A549 (cell line): ENCODE measurements around the gene PRKN. TPM values are rescaled to one million over a fixed set of nuclear protein-coding genes. Genes with fewer than 3 reads are reported as not detected.

Experiments used
- ATAC-seq, 2 experiments: fragments of 200-7000 bp in 1 of 2; fragments of >200 bp in 1 of 2; cut with Nextera tagmentation in 1 of 2; cut with Tn5 transposase in 1 of 2; 3 replicates each; pipeline versions ENCODE4 v1.8.0 to v1.9.1; 2018 to 2020; ENCODE audit warnings: mild to moderate bottlenecking in 1 of 2, moderate library complexity in 1 of 2
- CTCF ChIA-PET: fragments of 300-600 bp; sonication (Branson Sonifier 250); formaldehyde crosslinking; extraction: SDS; loops from one replicate; lab custom pipeline; 2021; ENCODE audit warnings: antibody characterized with exemption, inconsistent platforms; lab: Yijun Ruan, JAX
- POLR2A ChIA-PET: fragments of 350-600 bp; formaldehyde crosslinking; extraction: SDS; loops from one replicate; lab custom pipeline; 2021; ENCODE audit warnings: antibody characterized with exemption, inconsistent platforms; lab: Yijun Ruan, JAX
- DNase-seq, 2 experiments: peaks; one replicate each; pipeline versions ENCODE4 v3.0.0 to v3.0.0-alpha.2; 2011 to 2016; ENCODE audit warnings: low read depth in 1 of 2, low spot score in 1 of 2
- FAIRE-seq: peaks from 2 replicates; lab custom pipeline; 2011; peaks lifted over from hg19 to GRCh38; lab: Jason Lieb, UNC
- H3K27ac ChIP-seq, 2 experiments: fragments of >200 bp; sonication (Bioruptor Twin); formaldehyde crosslinking; 3 replicates each; pipeline ENCODE4 v1.5.1; 2016 to 2017
- H3K4me1 ChIP-seq: fragments of >200 bp; sonication (Bioruptor Twin); formaldehyde crosslinking; 3 replicates; pipeline ENCODE4 v1.6.1; 2016
- H3K4me2 ChIP-seq: fragments of >200 bp; sonication (Bioruptor Twin); formaldehyde crosslinking; 3 replicates; pipeline ENCODE4 v1.6.1; 2016
- H3K4me3 ChIP-seq: fragments of >200 bp; sonication (Bioruptor Twin); formaldehyde crosslinking; 3 replicates; pipeline ENCODE4 v1.5.1; 2016
- H3K9me3 ChIP-seq: fragments of >200 bp; sonication (Bioruptor Twin); formaldehyde crosslinking; 3 replicates; pipeline ENCODE4 v1.6.1; 2016
- ATOH8 ChIP-seq: fragments of 250-450 bp; sonication (Bioruptor Pico); IDR thresholded peaks from 2 replicates; pipeline ENCODE4 v1.5.0; 2020; ENCODE audit warnings: low read depth, mild to moderate bottlenecking, moderate library complexity
- CBX8 ChIP-seq: fragments of 200-600 bp; sonication (generic); IDR thresholded peaks from 2 replicates; pipeline ENCODE4 v1.6.1; 2016
- CEBPB ChIP-seq, 2 experiments: fragments of >200 bp in 1 of 2; sonication (Bioruptor Twin) in 1 of 2; formaldehyde crosslinking in 1 of 2; IDR thresholded peaks; 2 replicates each; pipeline ENCODE4 v1.6.1; 2012 to 2016
- EHF ChIP-seq: fragments of 250-450 bp; sonication (Bioruptor Pico); IDR thresholded peaks from 2 replicates; pipeline ENCODE4 v1.5.0; 2020; ENCODE audit warnings: mild to moderate bottlenecking
- EP300 ChIP-seq, 2 experiments: fragments of >200 bp; sonication (Bioruptor Twin); formaldehyde crosslinking; IDR thresholded peaks; 2 replicates in 1 of 2; 3 replicates in 1 of 2; pipeline ENCODE4 v1.6.1; 2016 to 2017
- ESRRA ChIP-seq: fragments of 150-350 bp; IDR thresholded peaks from 2 replicates; pipeline ENCODE4 v1.6.1; 2014; ENCODE audit warnings: mild to moderate bottlenecking, low read length, borderline replicate concordance
- GATA3 ChIP-seq: IDR thresholded peaks from 2 replicates; pipeline ENCODE4 v1.6.1; 2012; ENCODE audit warnings: borderline replicate concordance
- HEYL ChIP-seq: fragments of 250-450 bp; sonication (Bioruptor Pico); IDR thresholded peaks from 2 replicates; pipeline ENCODE4 v1.8.0; 2021; ENCODE audit warnings: mild to moderate bottlenecking, moderate library complexity
- HMGXB4 ChIP-seq: fragments of 250-450 bp; sonication (Bioruptor Pico); IDR thresholded peaks from 2 replicates; pipeline ENCODE4 v1.5.0; 2021; ENCODE audit warnings: mild to moderate bottlenecking, moderate library complexity, borderline replicate concordance
- HOXA7 ChIP-seq: fragments of 250-450 bp; sonication (Bioruptor Pico); IDR thresholded peaks from 2 replicates; pipeline ENCODE4 v1.5.0; 2020; ENCODE audit warnings: mild to moderate bottlenecking, moderate library complexity
- JUN ChIP-seq, 2 experiments: fragments of >200 bp; sonication (Bioruptor Twin); formaldehyde crosslinking; IDR thresholded peaks; 2 replicates in 1 of 2; 3 replicates in 1 of 2; pipeline ENCODE4 v1.6.1; 2016 to 2017
- JUNB ChIP-seq: fragments of >200 bp; sonication (Bioruptor Twin); formaldehyde crosslinking; IDR thresholded peaks from 2 replicates; pipeline ENCODE4 v1.6.1; 2016
- KDM5A ChIP-seq: fragments of 200-600 bp; sonication (generic); IDR thresholded peaks from 2 replicates; pipeline ENCODE4 v1.6.1; 2016; ENCODE audit warnings: antibody characterized with exemption, mild to moderate bottlenecking
- MAFK ChIP-seq: fragments of 450-650 bp; IDR thresholded peaks from 2 replicates; pipeline ENCODE4 v1.6.1; 2014; ENCODE audit not compliant: partially characterized antibody
- MAZ ChIP-seq: fragments of 150-350 bp; IDR thresholded peaks from 2 replicates; pipeline ENCODE4 v1.6.1; 2014; ENCODE audit warnings: antibody characterized with exemption, low read depth, low read length, borderline replicate concordance
- PHF8 ChIP-seq: fragments of 200-600 bp; sonication (generic); IDR thresholded peaks from 2 replicates; pipeline ENCODE4 v1.6.1; 2016; ENCODE audit warnings: low read depth, mild to moderate bottlenecking, antibody characterized with exemption, moderate library complexity, borderline replicate concordance
- POLR2A ChIP-seq: IDR thresholded peaks from 2 replicates; pipeline ENCODE4 v1.6.1; 2012; ENCODE audit warnings: mild to moderate bottlenecking, low read length
- RARB ChIP-seq: fragments of 250-450 bp; sonication (Bioruptor Pico); IDR thresholded peaks from 2 replicates; pipeline ENCODE4 v1.8.0; 2021; ENCODE audit warnings: mild to moderate bottlenecking, moderate library complexity
- REST ChIP-seq: fragments of 200-600 bp; sonication (generic); IDR thresholded peaks from 2 replicates; pipeline ENCODE4 v1.6.1; 2016; ENCODE audit warnings: antibody characterized with exemption, mild to moderate bottlenecking, moderate library complexity
- TFCP2L1 ChIP-seq: fragments of 250-450 bp; sonication (Bioruptor Pico); IDR thresholded peaks from 2 replicates; pipeline ENCODE4 v1.5.0; 2021; ENCODE audit warnings: mild to moderate bottlenecking
- ZFP36 ChIP-seq: fragments of 450-650 bp; IDR thresholded peaks from 2 replicates; pipeline ENCODE4 v1.6.1; 2014; ENCODE audit warnings: borderline replicate concordance; ENCODE audit not compliant: partially characterized antibody
- ZSCAN20 ChIP-seq: fragments of 250-450 bp; sonication (Bioruptor Pico); IDR thresholded peaks from 2 replicates; pipeline ENCODE4 v1.8.0; 2022; ENCODE audit warnings: mild to moderate bottlenecking, moderate library complexity
- WGBS: methylation state at CpG from one replicate; pipeline ENCODE4 v1.1.6; 2017; ENCODE audit errors: missing lambda C conversion rate; 5-methylcytosine and 5-hydroxymethylcytosine counted together
- polyA plus RNA-seq, 4 experiments: library from polyadenylated mRNA; depleted of rRNA in 3 of 4; stranded (reverse); fragments of >200 nt; fragmentation: RNase III in 1 of 4; extraction: RNeasy Plus Mini Kit Qiagen cat#74134 plus additional on column Dnase treatment in 1 of 4; gene quantifications; 2 replicates in 3 of 4; 3 replicates in 1 of 4; pipeline ENCODE4 v1.2.3, GENCODE V29; 2011 to 2017
- TF ChIP-seq, protein P1 (sequence below): IDR thresholded peaks from 2 replicates; pipeline ENCODE4 v1.6.1; 2012
- TF ChIP-seq, protein P2 (sequence below): fragments of 450-650 bp; IDR thresholded peaks from 2 replicates; pipeline ENCODE4 v1.6.1; 2014; ENCODE audit warnings: antibody characterized with exemption
- TF ChIP-seq, protein P3 (sequence below): IDR thresholded peaks from 2 replicates; pipeline ENCODE4 v1.6.1; 2012

The PRKN gene
- polyA plus RNA-seq, 2 of the 4 experiments (the other 2 are of a cell fraction) = 0.36 to 0.39 TPM

- CTCF ChIA-PET = no interaction called here
- 29% methylated on average over 3 of the region's 3 CpGs for WGBS
- no peak for ATAC-seq
- Histone ChIP-seq H3K4me2 (no peak overlapping the region), H3K27ac (no peak overlapping the region), H3K4me1 (no peaks in the 10 kb centered on the region), H3K9me3 (no peaks in the 10 kb centered on the region), H3K4me3 (no peak overlapping the region)
- TF ChIP-seq ZSCAN20 (CRISPR knock-in tag) (no peak), GATA3 (no peak), ESRRA (no peak), HEYL (no peak), EHF (CRISPR knock-in tag) (no peak), JUNB (no peak), PHF8 (no peak), EP300 (IDR thresholded peaks at IDR 0.05) (no peak)
- TF ChIP-seq, protein P1, sequence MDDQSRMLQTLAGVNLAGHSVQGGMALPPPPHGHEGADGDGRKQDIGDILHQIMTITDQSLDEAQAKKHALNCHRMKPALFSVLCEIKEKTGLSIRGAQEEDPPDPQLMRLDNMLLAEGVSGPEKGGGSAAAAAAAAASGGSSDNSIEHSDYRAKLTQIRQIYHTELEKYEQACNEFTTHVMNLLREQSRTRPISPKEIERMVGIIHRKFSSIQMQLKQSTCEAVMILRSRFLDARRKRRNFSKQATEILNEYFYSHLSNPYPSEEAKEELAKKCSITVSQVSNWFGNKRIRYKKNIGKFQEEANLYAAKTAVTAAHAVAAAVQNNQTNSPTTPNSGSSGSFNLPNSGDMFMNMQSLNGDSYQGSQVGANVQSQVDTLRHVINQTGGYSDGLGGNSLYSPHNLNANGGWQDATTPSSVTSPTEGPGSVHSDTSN = no peak
- FAIRE-seq = no peak
- POLR2A ChIA-PET = no interaction called here
- DNase-seq = no peak
Measured at GRCh38 chr6:162649271-162649670, 78.3 kb downstream of the PRKN start.

GRCh38 chr6:162644153-162644552 lies 83.4 kb downstream of the PRKN start:
- H3K4me2 ChIP-seq = no peak overlapping the region
- ATAC-seq (no peak), DNase-seq (no peak)
- TF ChIP-seq CBX8 (no peak), CEBPB (IDR thresholded peaks at IDR 0.05) (no peak), HOXA7 (CRISPR knock-in tag) (no peak), KDM5A (no peak), HEYL (no peak), POLR2A (no peak), MAZ (no peak), JUNB (no peak), ATOH8 (no peak), MAFK (no peak), JUN (IDR thresholded peaks at IDR 0.05) (no peak), RARB (CRISPR knock-in tag) (no peak), ESRRA (no peak), ZFP36 (no peak)
- TF ChIP-seq, protein P2, sequence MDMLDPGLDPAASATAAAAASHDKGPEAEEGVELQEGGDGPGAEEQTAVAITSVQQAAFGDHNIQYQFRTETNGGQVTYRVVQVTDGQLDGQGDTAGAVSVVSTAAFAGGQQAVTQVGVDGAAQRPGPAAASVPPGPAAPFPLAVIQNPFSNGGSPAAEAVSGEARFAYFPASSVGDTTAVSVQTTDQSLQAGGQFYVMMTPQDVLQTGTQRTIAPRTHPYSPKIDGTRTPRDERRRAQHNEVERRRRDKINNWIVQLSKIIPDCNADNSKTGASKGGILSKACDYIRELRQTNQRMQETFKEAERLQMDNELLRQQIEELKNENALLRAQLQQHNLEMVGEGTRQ = no peak
- TF ChIP-seq, protein P3, sequence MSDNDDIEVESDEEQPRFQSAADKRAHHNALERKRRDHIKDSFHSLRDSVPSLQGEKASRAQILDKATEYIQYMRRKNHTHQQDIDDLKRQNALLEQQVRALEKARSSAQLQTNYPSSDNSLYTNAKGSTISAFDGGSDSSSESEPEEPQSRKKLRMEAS = no peak
- TF ChIP-seq, all 56 proteins: peak for 0
- H3K9me3 ChIP-seq = no peaks in the 10 kb centered on the region
- H3K4me1 ChIP-seq = no peaks in the 10 kb centered on the region
- 67% methylated on average over 1 of the region's 2 CpGs for WGBS
- ChIA-PET CTCF (no interaction called here), POLR2A (no interaction called here)
- FAIRE-seq = no peak
- no peak overlapping the region for H3K4me3 ChIP-seq
- H3K27ac ChIP-seq = no peak overlapping the region

DNA sequence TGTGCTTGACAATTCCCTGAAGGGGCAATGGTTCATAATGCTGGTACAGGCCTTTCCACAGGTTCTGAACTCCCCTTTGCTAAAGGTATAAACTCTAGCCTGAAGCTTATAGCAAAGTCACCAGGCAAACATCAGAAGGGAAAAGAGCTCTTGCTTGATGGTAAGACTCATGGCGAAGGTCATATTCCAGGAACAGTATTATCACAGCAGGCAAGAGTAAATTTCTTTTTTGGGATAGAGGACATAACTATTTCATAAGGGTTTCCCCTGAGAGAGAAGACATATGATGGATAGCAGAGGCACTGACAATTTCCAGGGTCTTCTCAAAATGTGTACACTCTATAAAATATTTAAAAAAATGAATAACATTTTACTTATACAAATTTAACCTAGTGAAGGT lies 86.8 kb downstream of the PRKN start:
- POLR2A ChIA-PET = no interaction called here
- FAIRE-seq = no peak

More for the DNA sequence above, 86.8 kb downstream of the PRKN start:
- CTCF ChIA-PET = interaction anchor here (0.6 kb wide), 1 partner anchor 84 kb away, joined by 3 read pairs; no protein-coding TSS in a partner anchor
- no peaks in the 10 kb centered on the region for H3K4me1 ChIP-seq
- 86% methylated on average over 1 of the region's 1 CpG for WGBS
- H3K27ac ChIP-seq = no peak overlapping the region
- ATAC-seq (no peak), DNase-seq (no peak)
- H3K9me3 ChIP-seq = no peaks in the 10 kb centered on the region
- no peak overlapping the region for H3K4me3 ChIP-seq
- no peak overlapping the region for H3K4me2 ChIP-seq
- no peak for TF ChIP-seq HEYL
- no peak for TF ChIP-seq CEBPB (IDR thresholded peaks at IDR 0.05)
- no peak for TF ChIP-seq HMGXB4 (CRISPR knock-in tag)
- TF ChIP-seq REST = no peak
- TF ChIP-seq TFCP2L1 (CRISPR knock-in tag) = no peak
